Measurements from ENCODE around the gene HDHD5.

The HDHD5 gene

DNA sequence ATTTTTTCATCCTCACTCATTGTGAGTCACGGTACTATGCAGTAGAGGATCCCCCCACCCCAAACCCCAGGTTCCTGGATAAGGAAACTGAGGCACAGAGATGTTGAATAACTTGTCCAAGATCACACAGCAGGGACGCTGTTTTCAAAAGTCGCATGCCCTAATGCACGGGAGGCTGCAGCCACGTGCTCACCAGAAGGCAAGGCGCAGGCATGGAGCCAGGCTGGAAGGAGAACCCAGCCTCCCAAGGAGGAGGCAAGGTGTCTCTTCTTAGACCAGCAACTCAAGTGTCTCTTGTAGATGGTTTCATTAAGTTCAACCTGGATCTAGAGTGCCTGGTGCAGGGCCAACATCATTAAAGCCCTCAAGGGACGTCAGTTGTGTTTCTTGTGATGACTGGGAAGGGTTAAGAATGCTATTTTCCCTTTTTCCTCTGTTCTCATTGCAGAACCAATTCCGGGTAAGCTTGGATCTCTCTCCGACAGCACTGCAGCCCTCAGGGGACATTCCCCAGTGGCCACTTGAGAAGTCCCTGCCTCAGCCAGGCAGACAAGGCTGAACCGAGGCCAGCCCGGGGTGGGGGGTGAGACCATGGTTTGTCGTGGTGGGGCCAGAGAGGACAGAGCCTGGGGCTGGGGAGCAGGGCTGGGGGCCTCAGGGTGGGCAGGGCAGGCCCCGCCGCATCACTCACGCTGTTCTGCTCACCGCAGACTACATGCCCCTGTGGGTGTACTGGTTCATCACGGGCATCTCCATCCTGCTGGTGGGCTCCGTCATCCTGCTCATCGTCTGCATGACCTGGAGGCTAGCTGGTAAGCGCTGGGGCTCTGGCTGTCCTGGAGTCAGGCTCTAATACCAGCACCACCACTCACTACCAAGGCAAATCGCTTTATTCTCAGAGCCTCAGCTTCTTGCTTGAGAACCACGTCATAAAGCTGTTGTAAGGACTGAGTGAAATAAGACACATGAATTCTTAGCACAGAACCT is 53.6 kb downstream of the HDHD5 start:
- Histone ChIP-seq H3K27ac (ENCODE audit: low read depth, low read length, severe bottlenecking) (no peak overlapping the region), H3K4me3 (ENCODE audit: extremely low read depth, insufficient read depth, low read length, poor library complexity, severe bottlenecking) (no peak overlapping the region), H3K4me1 (ENCODE audit: control insufficient read depth, insufficient read depth, low read length, poor library complexity, severe bottlenecking) (no peaks in the 10 kb centered on the region), H3K9me3 (ENCODE audit: control insufficient read depth, low read length) (no peaks in the 10 kb centered on the region), H3K36me3 (ENCODE audit: control insufficient read depth, insufficient read depth, low read length) (peaks cover 53% of the 10 kb centered on the region)
- WGBS, 2 experiments (ENCODE audit: insufficient coverage in 2 of 2): 92% methylated on average over 14 to 21 of the region's 22 CpGs

DNA sequence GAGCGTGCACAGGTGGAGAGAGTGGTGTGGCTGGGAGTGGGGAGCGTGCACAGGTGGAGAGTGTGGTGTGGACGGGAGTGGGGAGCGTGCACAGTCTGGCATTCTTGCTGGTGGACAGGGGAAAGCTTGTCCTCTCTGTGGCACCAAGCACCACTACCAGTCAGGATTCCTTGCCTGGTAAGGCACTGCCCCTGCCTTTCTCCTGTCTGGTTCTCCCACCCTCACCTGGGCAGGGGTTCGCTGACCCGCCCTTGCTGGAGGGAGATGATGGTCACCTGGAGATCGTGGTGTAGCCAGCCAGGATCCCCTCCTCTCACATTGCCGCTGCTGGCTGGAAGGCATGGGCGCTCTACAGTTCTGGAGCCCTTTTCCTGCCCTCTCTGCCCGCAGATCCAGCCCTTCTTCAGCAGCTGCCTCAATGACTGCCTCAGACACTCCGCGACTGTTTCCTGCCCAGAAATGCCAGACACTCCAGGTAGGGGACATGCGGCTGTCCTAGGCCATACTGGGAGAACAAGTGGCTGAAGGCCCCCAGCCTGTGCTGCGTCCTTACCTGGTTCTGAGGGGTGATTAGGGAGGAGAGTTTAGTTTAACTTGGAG is 54.6 kb downstream of the HDHD5 start:
- no peak overlapping the region for H3K27ac ChIP-seq (ENCODE audit: low read depth, low read length, severe bottlenecking)
- WGBS, 2 experiments (ENCODE audit: insufficient coverage in 2 of 2): 84 to 95% methylated on average over 4 to 7 of the region's 14 CpGs
- peaks cover 55% of the 10 kb centered on the region for H3K36me3 ChIP-seq (ENCODE audit: control insufficient read depth, insufficient read depth, low read length)
- no peak overlapping the region for H3K4me3 ChIP-seq (ENCODE audit: extremely low read depth, insufficient read depth, low read length, poor library complexity, severe bottlenecking)
- H3K4me1 ChIP-seq (ENCODE audit: control insufficient read depth, insufficient read depth, low read length, poor library complexity, severe bottlenecking): no peaks in the 10 kb centered on the region
- H3K9me3 ChIP-seq (ENCODE audit: control insufficient read depth, low read length): no peaks in the 10 kb centered on the region

DNA sequence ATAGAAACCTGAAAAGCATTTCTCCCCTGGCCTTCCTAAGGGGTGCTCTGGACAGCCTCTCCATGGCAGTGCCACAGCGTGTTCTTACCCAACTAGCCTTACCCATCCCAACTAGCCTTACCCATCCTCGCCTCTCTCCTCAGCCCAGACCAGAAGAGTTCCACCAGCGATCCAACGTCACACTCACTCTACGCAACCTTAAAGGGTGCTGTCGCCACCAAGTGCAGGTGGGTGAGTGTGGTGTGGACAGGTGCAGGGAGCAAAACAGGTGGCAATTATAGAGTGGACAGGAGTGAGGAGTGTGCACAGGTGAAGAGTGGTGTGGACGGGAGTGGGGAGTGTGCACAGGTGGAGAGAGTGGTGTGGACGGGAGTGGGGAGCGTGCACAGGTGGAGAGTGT is 55.7 kb downstream of the HDHD5 start:
- H3K36me3 ChIP-seq (ENCODE audit: control insufficient read depth, insufficient read depth, low read length): peaks cover 59% of the 10 kb centered on the region
- no peaks in the 10 kb centered on the region for H3K4me1 ChIP-seq (ENCODE audit: control insufficient read depth, insufficient read depth, low read length, poor library complexity, severe bottlenecking)
- H3K27ac ChIP-seq (ENCODE audit: low read depth, low read length, severe bottlenecking): no peak overlapping the region
- H3K9me3 ChIP-seq (ENCODE audit: control insufficient read depth, low read length): no peaks in the 10 kb centered on the region
- no peak overlapping the region for H3K4me3 ChIP-seq (ENCODE audit: extremely low read depth, insufficient read depth, low read length, poor library complexity, severe bottlenecking)
- WGBS, 2 experiments (ENCODE audit: insufficient coverage in 2 of 2): 86 to 93% methylated on average over 5 to 7 of the region's 9 CpGs

DNA sequence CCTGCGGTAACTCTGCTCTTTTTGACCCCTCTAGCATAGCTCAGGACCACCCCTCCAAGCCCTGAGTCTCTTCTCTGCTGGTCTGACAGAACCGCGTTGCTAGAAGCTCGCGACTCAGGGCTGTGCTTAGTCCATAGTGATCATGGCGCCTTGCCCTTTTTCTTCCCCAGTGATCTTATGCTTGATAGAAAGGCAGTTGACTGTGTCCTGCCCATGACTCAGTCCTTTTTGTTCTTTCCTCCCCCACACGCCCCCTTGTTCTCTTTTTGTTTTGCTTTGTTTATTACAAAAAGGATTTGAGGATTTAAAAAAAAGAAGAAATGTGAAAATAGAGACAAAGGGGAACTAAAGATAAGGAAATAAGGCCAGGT is 56.8 kb downstream of the HDHD5 start:
- no peaks in the 10 kb centered on the region for H3K9me3 ChIP-seq (ENCODE audit: control insufficient read depth, low read length)
- 89 to 98% methylated on average over 6 of the region's 7 CpGs for WGBS, 2 experiments (ENCODE audit: insufficient coverage in 2 of 2)
- H3K27ac ChIP-seq (ENCODE audit: low read depth, low read length, severe bottlenecking): no peak overlapping the region
- H3K4me1 ChIP-seq (ENCODE audit: control insufficient read depth, insufficient read depth, low read length, poor library complexity, severe bottlenecking): no peaks in the 10 kb centered on the region
- peaks cover 62% of the 10 kb centered on the region for H3K36me3 ChIP-seq (ENCODE audit: control insufficient read depth, insufficient read depth, low read length)
- H3K4me3 ChIP-seq (ENCODE audit: extremely low read depth, insufficient read depth, low read length, poor library complexity, severe bottlenecking): no peak overlapping the region

DNA sequence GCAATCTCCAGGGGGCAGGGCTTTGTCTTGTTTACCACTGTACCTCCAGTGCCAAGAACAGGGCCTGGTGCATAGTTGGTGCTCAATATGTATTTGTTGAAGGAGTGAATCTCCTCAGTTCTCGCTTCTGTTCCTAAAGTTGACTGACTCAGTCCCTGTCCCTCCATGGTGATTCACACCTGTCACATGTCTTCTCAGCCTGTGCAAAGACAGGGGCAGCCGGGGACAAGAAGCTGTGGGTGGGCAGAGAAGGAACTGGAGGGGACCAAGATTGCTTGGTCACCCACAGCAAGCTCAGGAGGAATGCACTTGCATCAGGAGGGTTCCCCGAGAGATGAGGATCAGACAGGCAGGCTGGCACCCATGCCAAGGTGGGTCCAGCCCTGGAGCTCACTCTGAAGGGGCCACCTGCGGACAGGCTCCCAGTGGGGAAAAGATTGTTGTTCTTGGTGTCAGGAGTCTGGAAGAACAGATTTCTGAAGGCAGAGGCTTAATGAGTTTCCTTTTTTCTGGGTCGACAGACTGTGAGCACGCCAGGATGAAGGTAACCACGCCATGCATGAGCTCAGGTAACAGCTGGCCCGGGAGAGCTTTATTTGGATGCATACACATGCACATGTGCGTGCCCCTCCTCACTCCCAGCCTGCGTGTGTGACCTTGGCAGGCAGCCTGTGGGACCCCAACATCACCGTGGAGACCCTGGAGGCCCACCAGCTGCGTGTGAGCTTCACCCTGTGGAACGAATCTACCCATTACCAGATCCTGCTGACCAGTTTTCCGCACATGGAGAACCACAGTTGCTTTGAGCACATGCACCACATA is 57.4 kb downstream of the HDHD5 start:
- 91 to 93% methylated on average over 13 to 14 of the region's 14 CpGs for WGBS, 2 experiments (ENCODE audit: insufficient coverage in 2 of 2)
- H3K4me1 ChIP-seq (ENCODE audit: control insufficient read depth, insufficient read depth, low read length, poor library complexity, severe bottlenecking): no peaks in the 10 kb centered on the region
- peaks cover 56% of the 10 kb centered on the region for H3K36me3 ChIP-seq (ENCODE audit: control insufficient read depth, insufficient read depth, low read length)
- no peak overlapping the region for H3K4me3 ChIP-seq (ENCODE audit: extremely low read depth, insufficient read depth, low read length, poor library complexity, severe bottlenecking)
- no peaks in the 10 kb centered on the region for H3K9me3 ChIP-seq (ENCODE audit: control insufficient read depth, low read length)
- H3K27ac ChIP-seq (ENCODE audit: low read depth, low read length, severe bottlenecking): no peak overlapping the region

DNA sequence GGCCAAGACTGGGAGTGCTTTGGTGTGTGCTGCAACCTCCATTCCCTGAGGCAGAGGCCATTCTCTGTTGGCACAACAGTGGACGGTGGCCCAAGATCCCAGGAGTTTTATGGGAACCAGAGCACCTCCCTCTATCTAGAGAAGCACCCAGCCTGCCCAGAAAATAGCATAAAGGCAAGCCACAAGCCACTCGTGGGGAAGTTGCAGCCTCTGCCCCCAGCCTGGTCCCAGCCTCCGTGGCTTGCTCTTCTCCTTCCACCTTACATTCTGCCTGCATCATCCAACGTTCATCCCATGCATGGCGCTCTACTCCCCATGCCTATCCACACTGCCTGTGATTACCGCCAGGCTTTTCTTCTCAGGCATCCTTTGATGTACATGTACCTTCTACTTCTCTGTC is 58.5 kb downstream of the HDHD5 start:
- Histone ChIP-seq H3K4me1 (ENCODE audit: control insufficient read depth, insufficient read depth, low read length, poor library complexity, severe bottlenecking) (no peaks in the 10 kb centered on the region), H3K4me3 (ENCODE audit: extremely low read depth, insufficient read depth, low read length, poor library complexity, severe bottlenecking) (no peak overlapping the region), H3K27ac (ENCODE audit: low read depth, low read length, severe bottlenecking) (no peak overlapping the region), H3K9me3 (ENCODE audit: control insufficient read depth, low read length) (no peaks in the 10 kb centered on the region), H3K36me3 (ENCODE audit: control insufficient read depth, insufficient read depth, low read length) (peaks cover 52% of the 10 kb centered on the region)
- 89 to 93% methylated on average over 5 of the region's 6 CpGs for WGBS, 2 experiments (ENCODE audit: insufficient coverage in 2 of 2)

DNA sequence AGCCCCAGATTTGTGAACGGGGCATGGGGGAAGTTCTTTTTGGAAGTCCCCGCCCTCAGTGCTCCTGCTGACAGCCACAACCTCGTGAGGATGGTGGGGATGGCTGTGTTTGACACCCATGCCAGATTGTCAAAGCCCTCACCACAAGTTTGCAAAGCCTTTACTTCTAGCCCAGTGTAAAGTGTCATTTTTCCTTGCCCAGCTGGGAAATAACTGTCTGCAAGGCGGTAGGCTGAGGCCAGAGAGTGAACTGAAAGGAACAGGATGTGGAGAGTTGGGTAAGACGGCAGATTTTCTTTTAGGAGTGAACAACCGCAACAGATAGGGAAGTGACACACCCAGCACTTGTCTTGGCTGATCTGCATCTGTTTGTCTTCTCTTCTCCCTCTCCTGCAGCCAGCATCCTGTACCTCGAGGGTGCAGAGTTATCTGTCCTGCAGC is 60.7 kb downstream of the HDHD5 start:
- no peak overlapping the region for H3K27ac ChIP-seq (ENCODE audit: low read depth, low read length, severe bottlenecking)
- no peak overlapping the region for H3K4me3 ChIP-seq (ENCODE audit: extremely low read depth, insufficient read depth, low read length, poor library complexity, severe bottlenecking)
- 87 to 89% methylated on average over 3 to 5 of the region's 7 CpGs for WGBS, 2 experiments (ENCODE audit: insufficient coverage in 2 of 2)
- H3K9me3 ChIP-seq (ENCODE audit: control insufficient read depth, low read length): no peaks in the 10 kb centered on the region
- H3K36me3 ChIP-seq (ENCODE audit: control insufficient read depth, insufficient read depth, low read length): peaks cover 45% of the 10 kb centered on the region
- no peaks in the 10 kb centered on the region for H3K4me1 ChIP-seq (ENCODE audit: control insufficient read depth, insufficient read depth, low read length, poor library complexity, severe bottlenecking)

DNA sequence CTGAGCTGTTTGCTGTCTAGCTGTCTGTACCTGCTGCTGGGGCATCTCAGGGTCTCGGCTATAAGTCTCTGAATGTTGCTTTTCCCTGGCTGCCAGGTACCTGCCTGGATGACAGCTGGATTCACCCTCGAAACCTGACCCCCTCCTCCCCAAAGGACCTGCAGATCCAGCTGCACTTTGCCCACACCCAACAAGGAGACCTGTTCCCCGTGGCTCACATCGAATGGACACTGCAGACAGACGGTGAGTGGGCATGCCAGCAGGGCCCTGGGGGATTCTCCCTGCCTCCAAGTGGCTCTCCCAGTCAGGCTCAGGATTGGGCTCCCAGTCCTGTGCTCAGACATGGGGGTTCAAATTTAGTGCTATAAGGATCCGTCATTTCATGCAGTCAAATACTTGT is 61.4 kb downstream of the HDHD5 start:
- 85 to 90% methylated on average over 5 of the region's 6 CpGs for WGBS, 2 experiments (ENCODE audit: insufficient coverage in 2 of 2)
- peaks cover 43% of the 10 kb centered on the region for H3K36me3 ChIP-seq (ENCODE audit: control insufficient read depth, insufficient read depth, low read length)

DNA sequence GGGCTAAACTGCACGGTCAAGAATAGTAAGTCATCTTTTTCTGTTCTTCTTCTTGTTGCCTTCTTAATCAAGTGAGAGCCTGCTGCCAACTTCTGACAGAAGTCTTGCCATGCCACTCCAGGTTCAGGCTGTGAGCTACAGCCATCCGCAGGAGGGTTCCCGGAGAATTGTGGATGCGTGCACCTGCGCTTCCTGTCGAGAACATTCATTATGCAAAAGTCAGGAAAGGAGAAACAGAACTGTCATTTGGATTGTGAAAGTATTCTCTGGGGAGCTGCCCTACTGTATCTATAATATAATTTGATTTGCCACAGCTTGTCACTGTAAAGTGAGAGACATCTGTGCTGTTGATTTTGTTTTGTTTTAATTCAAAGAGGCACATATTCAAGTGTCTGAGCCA is 62.0 kb downstream of the HDHD5 start:
- Histone ChIP-seq H3K27ac (ENCODE audit: low read depth, low read length, severe bottlenecking) (no peak overlapping the region), H3K4me3 (ENCODE audit: extremely low read depth, insufficient read depth, low read length, poor library complexity, severe bottlenecking) (no peak overlapping the region), H3K9me3 (ENCODE audit: control insufficient read depth, low read length) (no peaks in the 10 kb centered on the region), H3K36me3 (ENCODE audit: control insufficient read depth, insufficient read depth, low read length) (peaks cover 43% of the 10 kb centered on the region), H3K4me1 (ENCODE audit: control insufficient read depth, insufficient read depth, low read length, poor library complexity, severe bottlenecking) (no peaks in the 10 kb centered on the region)
- 100% methylated on average over 1 to 3 of the region's 6 CpGs for WGBS, 2 experiments (ENCODE audit: insufficient coverage in 2 of 2)

More for the DNA sequence above, 61.4 kb downstream of the HDHD5 start:
- Histone ChIP-seq H3K4me1 (ENCODE audit: control insufficient read depth, insufficient read depth, low read length, poor library complexity, severe bottlenecking) (no peaks in the 10 kb centered on the region), H3K9me3 (ENCODE audit: control insufficient read depth, low read length) (no peaks in the 10 kb centered on the region), H3K27ac (ENCODE audit: low read depth, low read length, severe bottlenecking) (no peak overlapping the region), H3K4me3 (ENCODE audit: extremely low read depth, insufficient read depth, low read length, poor library complexity, severe bottlenecking) (no peak overlapping the region)

DNA sequence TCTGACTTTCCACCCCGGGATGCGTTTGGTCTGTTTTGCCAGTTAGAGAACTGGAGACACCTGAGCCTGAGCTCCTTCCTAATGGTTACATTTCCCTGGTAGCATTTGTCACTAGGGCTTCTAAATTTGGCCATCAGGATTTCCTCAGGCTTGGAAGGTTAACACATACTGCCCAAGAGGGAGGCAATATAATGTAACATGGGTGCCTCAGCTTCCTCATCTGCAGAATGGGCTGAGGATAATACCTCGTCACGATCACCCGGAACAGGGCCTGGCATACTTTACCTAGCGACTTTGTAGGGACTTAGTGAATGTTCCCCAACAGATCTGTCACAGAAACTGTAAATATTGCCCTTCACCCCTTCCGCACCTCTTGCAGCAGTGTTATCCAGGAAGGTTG is 63.0 kb downstream of the HDHD5 start:
- no peak overlapping the region for H3K27ac ChIP-seq (ENCODE audit: low read depth, low read length, severe bottlenecking)
- peaks cover 34% of the 10 kb centered on the region for H3K36me3 ChIP-seq (ENCODE audit: control insufficient read depth, insufficient read depth, low read length)
- H3K4me3 ChIP-seq (ENCODE audit: extremely low read depth, insufficient read depth, low read length, poor library complexity, severe bottlenecking): no peak overlapping the region
- no peaks in the 10 kb centered on the region for H3K9me3 ChIP-seq (ENCODE audit: control insufficient read depth, low read length)
- WGBS, 2 experiments (ENCODE audit: insufficient coverage in 2 of 2): 93 to 98% methylated on average over 6 to 7 of the region's 7 CpGs
- no peaks in the 10 kb centered on the region for H3K4me1 ChIP-seq (ENCODE audit: control insufficient read depth, insufficient read depth, low read length, poor library complexity, severe bottlenecking)

All from mesodermal cell (in vitro differentiated cells).